Stimulated activated CD4-positive, alpha-beta T cell treated with anti-CD3 and anti-CD28 coated beads, Interleukin-4, amount 100 ng/mL, for 4 hours (primary cell): ENCODE measurements around the gene AWAT2.

ENCODE experiments used
- DNase-seq, 2 experiments: peaks; one replicate each; pipeline ENCODE4 v3.0.0-alpha.2; 2020

The AWAT2 gene

DNA sequence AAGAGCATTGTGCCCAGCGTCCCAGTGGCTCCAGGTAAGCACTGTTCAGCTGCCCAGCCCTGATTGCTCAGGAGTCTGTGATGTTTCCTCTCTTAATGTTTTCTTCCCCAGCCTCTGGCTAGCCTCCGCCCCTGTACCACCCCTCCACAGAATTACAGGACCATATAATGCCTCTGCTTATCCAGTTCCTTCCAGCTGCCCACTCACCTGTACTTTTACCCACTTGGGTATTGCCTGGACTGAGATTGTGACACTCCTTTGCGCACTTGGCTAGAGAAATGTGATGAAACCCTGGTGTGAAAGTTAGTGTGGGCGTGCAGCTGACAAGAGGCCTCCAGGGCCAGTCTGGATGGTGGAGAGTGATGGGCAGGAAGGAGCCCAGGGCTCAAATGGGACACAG lies at the start of gene AWAT2:
AWAT2 (minus strand) TSS at position 14 of the 400 bp plus-strand sequence; CDS start at position 8, 6 bp downstream.
- no peak for DNase-seq

- no peak for DNase-seq
Measured at GRCh38 chrX:70096052-70096451, 46.3 kb upstream of the AWAT2 start.

DNA sequence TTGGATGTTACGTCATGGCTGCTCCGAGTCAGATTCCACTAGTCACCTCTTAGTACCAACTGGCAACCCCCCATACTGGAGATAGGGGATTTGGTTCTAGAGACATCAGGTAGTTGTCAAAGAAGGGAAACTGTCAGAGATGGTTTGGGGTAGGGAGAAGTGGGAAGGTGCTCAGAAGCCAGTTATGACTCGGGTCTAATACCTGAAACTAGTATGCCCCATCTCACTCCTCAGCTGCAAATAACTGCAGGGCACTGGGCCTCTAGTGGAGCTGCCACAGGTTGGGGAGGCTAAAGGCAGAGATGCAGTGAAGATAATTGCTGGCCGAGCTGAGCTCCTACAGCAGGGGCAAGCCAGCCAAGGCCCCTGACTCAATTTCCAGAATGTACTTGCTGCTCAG lies 42.5 kb upstream of the AWAT2 start:
- DNase-seq, result no peak

GRCh38 chrX:70089604-70090297 lies 40.0 kb upstream of the AWAT2 start:
- no peak for DNase-seq

- no peak for DNase-seq
Measured at GRCh38 chrX:70088751-70089150, 39.0 kb upstream of the AWAT2 start.

GRCh38 chrX:70087857-70088630 lies 38.3 kb upstream of the AWAT2 start:
- no peak for DNase-seq

DNA sequence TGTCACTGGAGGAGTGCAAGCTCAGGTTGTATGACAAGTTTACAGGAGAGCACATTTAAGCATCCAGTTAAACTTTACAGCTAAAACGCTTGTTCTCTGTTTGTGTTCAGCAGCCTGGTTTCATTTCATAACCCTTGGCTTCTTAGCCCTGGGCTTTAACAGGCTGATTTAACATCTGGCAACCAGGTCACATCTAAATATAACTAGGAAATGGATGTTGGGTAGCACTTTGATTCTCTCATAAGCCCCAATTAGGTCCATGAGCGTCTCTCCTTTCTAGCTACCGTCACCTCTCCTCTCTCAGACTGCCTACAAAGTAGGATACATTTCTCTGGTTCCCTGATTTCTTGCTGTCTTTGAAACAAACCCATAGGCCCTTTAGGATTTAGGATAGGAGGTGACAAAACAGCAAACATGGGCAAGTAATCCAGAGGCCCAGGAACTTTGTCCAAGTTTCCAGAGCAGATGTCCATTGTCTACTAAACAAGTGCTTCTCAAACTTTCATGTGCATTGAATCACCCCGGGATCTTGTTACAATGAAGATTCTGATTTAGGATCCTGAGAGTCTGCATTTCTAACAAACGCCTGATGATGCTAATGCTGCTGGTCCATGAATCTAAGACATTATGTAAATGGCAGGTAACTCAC lies 35.0 kb upstream of the AWAT2 start:
- no peak for DNase-seq

DNA sequence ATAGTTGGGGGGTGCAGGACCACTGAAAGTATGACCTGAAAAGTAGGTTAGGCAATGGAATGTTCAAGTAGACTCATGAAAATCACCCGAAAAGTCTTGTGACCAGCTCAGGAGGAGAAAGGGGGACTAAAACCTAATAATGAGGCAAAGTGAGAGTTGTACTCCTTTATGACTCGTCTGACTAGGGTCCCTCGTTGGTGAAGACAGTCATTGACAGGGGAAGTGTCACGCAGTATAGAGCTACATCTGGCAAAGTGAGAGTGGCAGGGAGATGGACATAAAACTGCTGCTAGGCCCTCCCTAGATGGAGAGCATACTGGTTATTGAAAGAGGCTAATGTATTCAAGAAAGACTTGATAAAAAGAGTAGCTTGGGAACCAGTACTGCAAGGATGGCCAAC lies 33.0 kb upstream of the AWAT2 start:
- no peak for DNase-seq

DNA sequence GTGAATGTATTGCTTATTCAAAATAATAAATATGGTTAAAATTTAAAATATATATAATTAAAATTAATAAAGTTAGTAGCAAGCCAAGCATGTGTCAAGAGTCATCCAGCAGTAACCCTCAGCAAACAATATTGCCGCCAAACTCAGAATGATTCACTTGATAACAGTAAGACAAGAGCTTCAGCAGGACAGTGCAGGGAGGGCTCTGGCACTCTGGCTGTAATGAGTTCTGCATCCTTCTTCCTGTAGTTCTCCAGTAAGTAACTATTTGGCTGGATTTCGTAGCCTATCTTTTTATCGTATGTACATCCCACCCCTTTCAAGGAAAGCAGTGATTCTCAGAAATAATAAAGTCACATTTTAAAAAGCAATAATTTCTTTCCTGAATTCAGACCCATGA lies 30.1 kb upstream of the AWAT2 start:
- DNase-seq, result no peak

DNA sequence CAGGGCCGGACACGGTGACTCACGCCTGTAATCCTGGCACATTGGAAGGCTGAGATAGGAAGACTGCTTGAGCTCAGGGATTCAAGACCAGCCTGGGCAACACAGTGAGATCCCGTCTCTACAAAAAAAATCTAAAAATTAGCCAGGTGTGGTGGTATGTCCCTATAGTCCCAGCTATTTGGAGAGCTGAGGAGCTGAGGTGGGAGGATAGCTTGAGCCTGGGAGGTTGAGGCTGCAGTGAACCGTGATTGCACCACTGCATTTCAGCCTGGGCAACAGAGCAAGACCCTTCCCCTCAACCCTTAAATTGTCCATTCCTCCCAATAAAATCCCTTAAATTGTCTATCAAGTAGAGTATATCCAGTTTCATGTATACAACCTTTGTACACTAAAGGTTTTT lies 29.6 kb upstream of the AWAT2 start:
- DNase-seq, result no peak

- no peak for DNase-seq
Measured at GRCh38 chrX:70066646-70067045, 16.9 kb upstream of the AWAT2 start.

GRCh38 chrX:70062961-70063550 lies 13.3 kb upstream of the AWAT2 start:
- no peak for DNase-seq

DNA sequence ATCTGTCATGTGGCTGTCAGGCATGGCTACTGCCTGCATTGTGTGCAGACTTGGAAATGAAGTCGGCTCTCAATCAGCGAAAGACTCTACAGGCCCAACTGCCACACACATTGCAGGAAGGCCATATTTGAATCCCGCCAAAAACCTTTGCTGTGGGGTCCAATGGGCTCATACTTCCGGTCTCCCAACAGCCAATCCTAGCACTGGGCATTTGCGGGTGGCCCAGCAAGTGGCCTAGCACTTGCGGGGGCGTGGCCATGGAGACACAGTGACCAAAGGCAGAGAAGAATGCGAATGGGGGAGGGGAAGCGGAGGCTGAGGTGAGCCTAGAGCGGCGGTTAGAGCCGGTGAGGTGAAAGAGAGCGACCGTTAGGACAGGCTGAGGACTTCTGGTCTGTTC lies 12.3 kb upstream of the AWAT2 start, which contains the start of gene OTUD6A:
OTUD6A (plus strand) TSS at position 382 of the 400 bp plus-strand sequence. CDS start 68 bp downstream, outside the sequence.
- DNase-seq, result no peak

- DNase-seq, result no peak
Measured at GRCh38 chrX:70054391-70054790, 4.7 kb upstream of the AWAT2 start.

GRCh38 chrX:70052895-70053615 lies 3.3 kb upstream of the AWAT2 start:
- DNase-seq, result no peak

GRCh38 chrX:70049406-70049805 lies 332 bp downstream of the AWAT2 start:
- DNase-seq, result no peak

DNA sequence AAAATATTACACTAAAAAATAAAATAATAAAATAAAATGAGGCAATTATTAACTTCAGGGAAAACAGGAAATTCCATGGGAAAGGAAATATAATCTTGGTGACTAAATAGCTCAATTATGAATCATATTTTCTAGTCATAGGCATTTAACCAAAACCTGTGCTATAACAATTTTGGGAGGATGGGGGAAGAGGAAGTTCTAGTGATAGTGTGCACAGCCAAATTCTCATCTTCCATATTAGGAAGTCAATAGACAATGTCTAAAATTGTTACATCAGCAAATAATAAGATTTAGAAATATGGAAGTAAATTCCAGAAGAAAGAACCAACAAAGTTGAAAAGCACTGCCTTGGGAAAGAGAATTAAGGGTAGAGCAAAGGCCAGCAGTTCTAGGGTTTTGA lies 2.8 kb downstream of the AWAT2 start:
- DNase-seq, result no peak

DNA sequence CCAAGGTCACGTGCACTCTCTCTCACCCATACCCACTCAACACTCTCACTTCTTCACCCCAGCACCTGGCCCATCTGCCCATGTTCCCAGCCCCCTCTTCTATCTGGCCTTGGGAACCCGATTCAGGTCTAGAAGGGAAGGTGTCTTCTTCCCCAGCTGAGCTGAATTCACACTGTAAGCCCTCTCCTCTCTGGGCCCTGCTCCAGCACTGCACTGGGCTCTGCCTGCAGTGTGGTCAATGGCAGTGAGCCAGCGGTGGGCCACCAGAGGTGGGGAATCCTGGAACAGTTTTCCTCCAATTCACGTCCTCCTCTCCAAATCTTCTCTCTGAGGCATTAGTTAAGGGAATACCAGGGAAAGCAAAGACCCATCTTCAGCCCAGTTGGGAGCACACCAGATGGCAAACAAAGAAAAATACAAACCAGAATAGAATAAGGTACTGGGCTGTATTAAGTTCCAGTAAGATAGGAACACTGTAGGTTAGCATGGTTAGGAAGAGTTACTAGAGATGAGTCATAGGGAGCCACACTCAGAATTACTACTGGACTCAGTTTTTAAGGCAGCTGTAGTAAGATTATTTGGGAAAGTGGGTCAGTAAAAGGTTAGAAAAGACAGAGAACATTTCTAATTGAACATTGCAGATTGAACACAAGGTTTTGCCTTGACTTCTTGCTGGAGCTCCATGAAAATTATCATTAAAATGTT lies 5.0 kb downstream of the AWAT2 start:
- DNase-seq, result no peak

DNA sequence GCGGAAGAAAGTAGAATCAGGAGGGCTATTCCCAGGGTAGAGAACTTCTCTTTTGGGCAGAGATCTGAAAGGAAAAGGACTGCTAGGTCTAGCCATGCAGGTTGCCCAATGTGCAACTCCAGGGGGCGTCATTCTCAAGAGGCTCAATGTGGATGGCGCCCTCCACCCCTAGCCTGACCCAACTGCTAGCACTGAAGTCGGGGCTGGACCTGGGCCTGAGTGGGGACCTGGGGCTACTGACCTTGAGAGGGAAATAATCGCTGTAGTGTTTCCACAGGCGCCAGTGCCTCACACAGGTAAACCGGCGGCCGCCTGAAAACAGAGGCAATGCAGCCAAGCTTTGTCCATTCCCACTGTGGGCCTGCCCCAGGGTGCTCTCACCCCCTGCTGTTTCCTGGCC lies 6.1 kb downstream of the AWAT2 start:
- no peak for DNase-seq

DNA sequence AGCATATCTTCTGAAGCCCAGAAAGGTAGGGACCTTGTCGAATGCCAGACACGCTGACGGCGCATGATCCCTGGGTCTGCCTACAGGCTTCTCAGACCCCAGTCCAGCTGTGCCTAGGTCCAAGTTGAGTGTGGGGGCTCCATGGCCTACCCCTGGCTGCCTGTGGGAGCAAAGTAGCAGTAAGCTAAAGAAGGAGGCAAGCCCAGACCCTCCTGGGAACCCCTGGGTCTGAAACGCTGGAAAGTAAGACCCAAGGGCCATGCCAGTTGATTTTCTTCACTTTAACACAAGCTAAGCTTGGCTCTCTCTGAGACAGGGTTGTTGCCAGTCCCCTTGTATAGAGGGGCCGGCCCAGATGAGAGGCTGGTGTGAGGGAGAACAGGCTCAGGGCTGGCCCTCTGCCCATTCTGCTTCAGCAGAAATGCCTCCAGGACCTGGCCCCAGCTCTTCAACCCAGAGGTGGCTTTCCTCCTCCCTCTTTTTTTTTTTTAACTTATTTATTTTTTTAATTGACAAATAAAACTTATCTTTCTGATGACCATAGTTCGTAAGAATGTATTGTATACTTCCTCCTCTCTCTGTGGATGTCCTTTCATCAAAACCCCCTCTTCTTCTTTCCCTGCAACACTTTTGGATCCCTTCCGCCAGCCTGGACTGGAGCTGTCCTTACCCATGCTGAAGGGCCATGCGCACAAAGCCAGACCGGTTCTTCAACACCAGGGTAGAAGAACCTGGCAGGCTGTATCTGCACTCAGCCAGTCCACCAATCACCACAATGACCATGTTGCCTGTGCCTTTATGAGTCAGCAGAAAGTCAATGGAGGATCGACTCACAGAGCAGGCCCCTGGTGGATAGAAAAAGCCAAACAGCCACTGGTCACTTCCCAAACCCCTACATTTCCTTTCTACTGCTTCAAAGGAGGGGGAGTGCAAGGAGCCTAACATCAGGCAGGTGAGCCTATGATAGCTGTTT lies 7.1 kb downstream of the AWAT2 start:
- DNase-seq, result no peak

GRCh38 chrX:70041993-70042392 lies 7.7 kb downstream of the AWAT2 start:
- no peak for DNase-seq
